Sigmoid colon (tissue), 4 donors: Measurements from ENCODE around the gene CLEC4D.

ENCODE experiments used
- CTCF ChIP-seq, 4 experiments: fragments of 450-650 bp in 3 of 4; fragments of 200-600 bp in 1 of 4; IDR thresholded peaks; one replicate each; pipeline ENCODE4 v1.5.1; 2016 to 2019; ENCODE audit warnings: antibody characterized with exemption in 4 of 4, mild to moderate bottlenecking in 3 of 4, moderate library complexity in 2 of 4
- EP300 ChIP-seq, 4 donors: sonication (generic); formaldehyde crosslinking; IDR thresholded peaks; one replicate each; pipeline ENCODE4 v1.6.1; 2017; ENCODE audit warnings: antibody characterized with exemption in 4 of 4
- POLR2A ChIP-seq, 2 donors: fragments of 450-650 bp; IDR thresholded peaks; one replicate each; pipeline ENCODE4 v1.6.1; 2016; ENCODE audit warnings: antibody characterized with exemption in 2 of 2, mild to moderate bottlenecking in 2 of 2, moderate library complexity in 2 of 2

GRCh38 chr12:8519171-8519570, 5.9 kb downstream of the CLEC4D start:
- TF ChIP-seq CTCF (IDR thresholded peaks at IDR 0.05) (no peak), EP300 (IDR thresholded peaks at IDR 0.05) (no peak), POLR2A (IDR thresholded peaks at IDR 0.05) (no peak)
